Measurements from ENCODE around the gene MC3R.

The MC3R gene

DNA sequence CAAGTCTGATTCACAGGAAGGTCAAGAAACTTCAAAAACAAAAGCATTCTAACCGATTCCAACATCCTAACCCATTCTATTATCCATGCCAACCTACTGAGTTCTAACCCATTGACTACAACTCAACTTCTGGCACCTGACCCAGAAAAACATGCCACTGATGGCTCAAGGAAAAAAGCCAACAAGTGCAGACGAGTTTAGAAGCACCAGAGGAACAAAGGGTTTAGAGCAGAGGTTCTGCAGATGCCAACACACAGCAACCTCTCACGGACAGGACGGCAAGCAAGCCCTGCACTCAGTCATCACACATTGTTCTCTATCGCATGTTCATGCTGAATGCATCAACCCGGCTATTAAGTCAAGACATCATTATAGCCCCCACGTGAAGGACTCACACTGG, 25.2 kb upstream of the MC3R start:
- Mint-ChIP-seq H3K9me3 (peaks cover 8% of the 10 kb centered on the region), H3K27me3 (peaks cover 6% of the 10 kb centered on the region), H3K4me3 (no peak overlapping the region), H3K36me3 (no peaks in the 10 kb centered on the region), H3K4me1 (no peaks in the 10 kb centered on the region), H3K27ac (no peak overlapping the region)
- DNase-seq (ENCODE audit: low spot score in 2 of 2) (no peak), ATAC-seq (ENCODE audit: low read depth) (no peak)

DNA sequence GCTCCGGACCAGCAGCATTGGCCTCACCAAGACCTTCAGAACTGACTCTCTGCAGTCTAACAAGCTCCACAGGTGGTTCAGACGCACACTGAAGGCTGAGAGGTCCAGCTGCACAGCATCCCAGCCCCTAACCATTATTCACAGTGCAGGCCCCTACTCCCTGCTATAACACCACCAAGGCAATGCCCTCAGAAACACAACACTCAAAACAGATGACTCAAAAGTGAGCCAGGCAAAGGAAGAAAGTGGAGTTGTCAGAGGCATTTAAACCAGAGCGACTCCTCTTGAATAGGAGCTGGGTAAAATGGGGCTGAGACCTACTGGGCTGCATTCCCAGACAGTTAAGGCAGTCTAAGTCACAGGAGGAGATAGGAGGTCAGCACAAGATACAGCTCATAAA, 20.5 kb upstream of the MC3R start:
- H3K36me3 Mint-ChIP-seq, result no peaks in the 10 kb centered on the region
- no peak overlapping the region for H3K27ac Mint-ChIP-seq
- peaks cover 2% of the 10 kb centered on the region for H3K9me3 Mint-ChIP-seq
- no peak overlapping the region for H3K4me3 Mint-ChIP-seq
- no peak for DNase-seq (ENCODE audit: low spot score in 2 of 2)
- no peaks in the 10 kb centered on the region for H3K4me1 Mint-ChIP-seq
- H3K27me3 Mint-ChIP-seq, result peaks cover 6% of the 10 kb centered on the region
- ATAC-seq (ENCODE audit: low read depth), result no peak

DNA sequence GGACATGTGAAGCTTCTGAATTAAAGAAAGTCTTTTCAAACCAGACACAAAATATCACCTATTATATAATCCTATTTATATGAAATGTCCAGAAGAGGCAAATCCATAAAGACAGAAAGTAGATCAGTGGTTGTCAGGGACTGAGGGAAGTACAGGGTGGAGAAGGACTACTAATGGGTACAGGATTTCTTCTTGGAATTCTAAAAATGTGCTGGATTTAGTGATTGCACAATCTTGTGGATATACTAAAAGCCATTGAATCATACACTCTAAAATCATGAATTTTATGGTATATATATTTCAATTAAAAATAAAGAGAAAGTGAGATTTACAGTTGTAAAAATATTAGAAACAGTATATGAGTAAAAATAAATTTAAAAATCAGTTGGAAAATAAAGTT, 18.7 kb upstream of the MC3R start:
- Mint-ChIP-seq H3K9me3 (peaks cover 14% of the 10 kb centered on the region), H3K4me3 (no peak overlapping the region), H3K27ac (no peak overlapping the region), H3K27me3 (peaks cover 3% of the 10 kb centered on the region), H3K36me3 (no peaks in the 10 kb centered on the region), H3K4me1 (no peaks in the 10 kb centered on the region)
- ATAC-seq (ENCODE audit: low read depth) (no peak), DNase-seq (ENCODE audit: low spot score in 2 of 2) (no peak)

DNA sequence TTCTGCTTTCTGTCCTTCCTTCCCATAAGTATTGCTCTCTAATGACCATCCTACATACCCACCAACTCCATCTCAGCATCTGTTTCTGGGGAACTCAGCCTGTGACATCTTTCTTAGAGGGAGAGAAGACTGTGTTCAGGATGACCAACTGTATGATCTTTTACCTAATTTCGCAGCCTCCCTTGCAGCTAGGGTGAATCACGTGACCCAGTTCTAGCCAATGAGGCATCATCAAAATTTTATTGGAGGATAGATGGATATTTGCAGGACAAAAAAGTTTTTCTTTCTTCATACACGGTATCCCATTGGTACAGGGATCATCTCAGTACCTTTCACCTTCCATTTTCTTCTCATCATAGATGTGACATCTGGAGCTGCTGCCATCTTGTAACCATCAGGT, 14.4 kb upstream of the MC3R start:
- Mint-ChIP-seq H3K9me3 (peaks cover 24% of the 10 kb centered on the region), H3K36me3 (no peaks in the 10 kb centered on the region), H3K4me1 (no peaks in the 10 kb centered on the region), H3K4me3 (no peak overlapping the region), H3K27ac (no peak overlapping the region), H3K27me3 (peaks cover 2% of the 10 kb centered on the region)
- ATAC-seq (ENCODE audit: low read depth) (no peak), DNase-seq (ENCODE audit: low spot score in 2 of 2) (no peak)

DNA sequence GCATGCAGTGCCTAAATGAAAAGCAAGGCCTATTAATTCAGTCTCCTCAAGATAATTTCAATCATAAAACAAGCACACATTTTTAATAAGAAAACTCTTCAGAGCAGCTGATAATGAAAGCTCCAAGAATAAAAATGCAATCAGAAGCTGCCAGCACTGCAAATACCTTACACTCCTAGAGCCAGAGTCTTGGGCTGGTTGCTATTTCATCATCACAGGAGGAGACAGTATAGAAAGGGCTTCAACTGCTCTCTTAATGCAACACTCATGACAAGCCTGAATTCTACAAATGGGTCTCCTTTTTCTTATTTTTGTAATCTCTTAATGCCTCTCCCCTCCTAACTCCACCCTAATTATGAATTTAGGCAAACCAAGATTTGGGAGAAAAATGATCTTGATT, 11.2 kb upstream of the MC3R start:
- H3K36me3 Mint-ChIP-seq, result no peaks in the 10 kb centered on the region
- H3K27me3 Mint-ChIP-seq, result peaks cover 2% of the 10 kb centered on the region
- H3K4me1 Mint-ChIP-seq, result no peaks in the 10 kb centered on the region
- H3K27ac Mint-ChIP-seq, result no peak overlapping the region
- H3K9me3 Mint-ChIP-seq, result peaks cover 26% of the 10 kb centered on the region
- ATAC-seq (ENCODE audit: low read depth) (no peak), DNase-seq (ENCODE audit: low spot score in 2 of 2) (no peak)
- no peak overlapping the region for H3K4me3 Mint-ChIP-seq

DNA sequence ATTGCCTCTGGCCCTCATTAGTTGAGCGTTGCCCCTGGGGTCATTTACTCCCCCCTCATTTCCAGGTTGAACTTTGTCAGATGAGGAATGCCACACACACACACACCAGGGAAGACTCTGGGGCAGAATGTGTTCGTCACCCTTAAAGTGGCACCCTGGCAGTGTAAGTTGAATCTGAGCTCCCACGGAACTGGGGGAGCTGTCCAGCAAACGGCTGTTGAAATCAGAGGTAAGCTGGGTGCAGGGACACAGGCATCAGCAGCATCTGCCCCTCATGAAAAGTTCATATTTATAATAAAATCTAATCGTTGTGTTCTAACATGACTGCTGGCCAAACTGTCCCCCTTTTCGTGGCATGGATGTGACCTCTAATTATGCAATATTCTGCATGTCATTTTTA, 4.3 kb upstream of the MC3R start:
- Mint-ChIP-seq H3K27me3 (peaks cover 11% of the 10 kb centered on the region), H3K4me3 (no peak overlapping the region), H3K4me1 (no peaks in the 10 kb centered on the region), H3K27ac (no peak overlapping the region), H3K9me3 (peaks cover 3% of the 10 kb centered on the region), H3K36me3 (no peaks in the 10 kb centered on the region)
- DNase-seq (ENCODE audit: low spot score in 2 of 2), result no peak
- no peak for ATAC-seq (ENCODE audit: low read depth)

DNA sequence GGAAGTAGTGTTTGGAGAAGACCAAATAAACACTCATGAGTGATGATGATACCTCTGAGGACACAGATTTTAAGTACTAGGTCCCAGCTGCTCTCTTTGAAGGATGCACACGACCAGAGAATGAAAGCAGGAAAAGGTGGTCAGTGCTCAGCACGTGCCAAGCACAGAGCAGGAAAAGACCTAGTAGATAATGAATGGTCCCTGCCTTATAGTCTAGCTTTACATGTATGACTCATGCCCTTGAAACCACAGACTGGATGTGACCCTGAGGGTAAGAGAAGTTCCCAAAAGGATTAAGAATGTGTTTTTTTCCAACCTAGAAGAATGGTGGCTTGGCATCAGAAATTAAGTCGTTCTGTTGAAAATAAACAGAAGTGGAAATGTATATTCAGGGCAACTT, 2.8 kb upstream of the MC3R start:
- no peak for ATAC-seq (ENCODE audit: low read depth)
- no peaks in the 10 kb centered on the region for H3K36me3 Mint-ChIP-seq
- H3K4me3 Mint-ChIP-seq, result no peak overlapping the region
- DNase-seq (ENCODE audit: low spot score in 2 of 2), result no peak
- no peak overlapping the region for H3K27ac Mint-ChIP-seq
- peaks cover 1% of the 10 kb centered on the region for H3K9me3 Mint-ChIP-seq
- no peaks in the 10 kb centered on the region for H3K4me1 Mint-ChIP-seq
- peaks cover 15% of the 10 kb centered on the region for H3K27me3 Mint-ChIP-seq

DNA sequence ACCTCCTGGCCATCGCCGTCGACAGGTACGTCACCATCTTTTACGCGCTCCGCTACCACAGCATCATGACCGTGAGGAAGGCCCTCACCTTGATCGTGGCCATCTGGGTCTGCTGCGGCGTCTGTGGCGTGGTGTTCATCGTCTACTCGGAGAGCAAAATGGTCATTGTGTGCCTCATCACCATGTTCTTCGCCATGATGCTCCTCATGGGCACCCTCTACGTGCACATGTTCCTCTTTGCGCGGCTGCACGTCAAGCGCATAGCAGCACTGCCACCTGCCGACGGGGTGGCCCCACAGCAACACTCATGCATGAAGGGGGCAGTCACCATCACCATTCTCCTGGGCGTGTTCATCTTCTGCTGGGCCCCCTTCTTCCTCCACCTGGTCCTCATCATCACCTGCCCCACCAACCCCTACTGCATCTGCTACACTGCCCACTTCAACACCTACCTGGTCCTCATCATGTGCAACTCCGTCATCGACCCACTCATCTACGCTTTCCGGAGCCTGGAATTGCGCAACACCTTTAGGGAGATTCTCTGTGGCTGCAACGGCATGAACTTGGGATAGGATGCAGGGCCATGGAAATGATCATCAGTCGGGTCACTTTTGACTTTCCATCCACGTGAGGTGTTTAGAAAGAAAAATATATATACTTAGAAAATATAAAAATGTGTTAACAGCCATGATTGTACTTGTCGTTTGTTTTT, 868 bp downstream of the MC3R start:
- DNase-seq (ENCODE audit: low spot score in 2 of 2) (no peak), ATAC-seq (ENCODE audit: low read depth) (no peak)
- Mint-ChIP-seq H3K4me1 (no peaks in the 10 kb centered on the region), H3K4me3 (no peak overlapping the region), H3K36me3 (no peaks in the 10 kb centered on the region), H3K27ac (no peak overlapping the region), H3K9me3 (peaks cover 1% of the 10 kb centered on the region), H3K27me3 (peaks cover 18% of the 10 kb centered on the region)

DNA sequence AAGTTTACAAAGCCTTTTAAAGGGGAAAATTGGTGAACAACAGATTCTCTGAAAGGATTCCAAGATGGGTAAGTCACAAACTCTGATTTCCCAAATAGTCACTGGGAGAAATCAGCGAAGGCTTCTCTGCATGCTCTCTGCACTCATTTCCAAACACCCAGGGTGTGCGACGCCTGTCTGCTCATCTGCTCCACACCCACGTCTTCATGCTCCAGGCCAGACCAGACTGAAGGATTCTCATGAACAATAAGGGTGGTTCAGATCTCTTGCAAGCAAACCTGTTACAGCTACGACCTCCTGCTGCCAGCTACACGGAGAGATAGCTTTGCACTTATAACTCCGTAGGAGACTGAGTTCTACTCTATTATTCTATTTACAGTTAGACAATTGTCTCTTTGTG, 1.4 kb downstream of the MC3R start:
- no peak for ATAC-seq (ENCODE audit: low read depth)
- Mint-ChIP-seq H3K4me3 (no peak overlapping the region), H3K27ac (no peak overlapping the region), H3K36me3 (no peaks in the 10 kb centered on the region), H3K27me3 (peaks cover 18% of the 10 kb centered on the region), H3K4me1 (no peaks in the 10 kb centered on the region), H3K9me3 (peaks cover 1% of the 10 kb centered on the region)
- DNase-seq (ENCODE audit: low spot score in 2 of 2), result no peak

DNA sequence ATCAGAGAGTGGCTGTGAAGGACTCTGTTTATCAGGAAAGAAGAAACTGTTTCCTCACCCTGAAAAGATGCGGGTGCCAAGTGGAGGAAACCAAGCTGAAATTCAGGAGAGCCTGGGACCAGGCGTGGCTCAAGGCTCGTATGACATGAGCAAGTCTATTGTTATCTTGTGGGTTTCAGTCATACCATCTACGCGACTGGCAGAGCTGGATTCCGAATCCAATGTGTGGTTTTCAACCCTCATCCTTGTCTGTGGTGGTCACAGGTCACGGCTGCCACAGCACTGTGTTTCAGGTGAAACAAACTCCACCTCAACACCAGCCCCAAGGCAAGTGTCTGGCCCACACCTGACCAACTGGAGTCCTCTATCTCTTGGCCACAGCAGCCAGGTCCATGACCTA, 9.1 kb downstream of the MC3R start:
- Mint-ChIP-seq H3K27me3 (peaks cover 3% of the 10 kb centered on the region), H3K27ac (no peak overlapping the region), H3K36me3 (no peaks in the 10 kb centered on the region), H3K9me3 (no peaks in the 10 kb centered on the region), H3K4me3 (no peak overlapping the region), H3K4me1 (no peaks in the 10 kb centered on the region)
- ATAC-seq (ENCODE audit: low read depth) (no peak), DNase-seq (ENCODE audit: low spot score in 2 of 2) (no peak)

DNA sequence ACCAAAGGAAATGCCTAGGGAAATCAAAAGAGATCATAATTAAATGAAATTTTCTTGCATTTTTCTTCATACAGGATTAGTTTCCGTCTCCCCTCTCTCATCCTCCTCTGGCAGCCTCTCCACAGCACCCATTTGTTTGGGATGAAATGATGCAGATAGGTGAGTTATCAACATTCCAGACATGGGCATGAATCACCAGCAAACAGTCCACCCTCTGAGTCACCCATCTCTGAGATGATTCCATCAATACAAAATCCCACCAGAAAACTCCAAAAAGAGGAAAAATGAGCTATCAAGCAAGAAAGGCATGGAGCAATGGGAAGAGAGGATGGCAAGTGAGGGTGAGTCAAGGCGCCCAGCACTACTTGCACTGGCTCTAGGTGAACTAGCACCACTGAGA, 11.4 kb downstream of the MC3R start:
- no peak for ATAC-seq (ENCODE audit: low read depth)
- H3K4me3 Mint-ChIP-seq, result no peak overlapping the region
- no peaks in the 10 kb centered on the region for H3K9me3 Mint-ChIP-seq
- DNase-seq (ENCODE audit: low spot score in 2 of 2), result no peak
- no peaks in the 10 kb centered on the region for H3K27me3 Mint-ChIP-seq
- H3K4me1 Mint-ChIP-seq, result no peaks in the 10 kb centered on the region
- H3K36me3 Mint-ChIP-seq, result no peaks in the 10 kb centered on the region
- no peak overlapping the region for H3K27ac Mint-ChIP-seq

DNA sequence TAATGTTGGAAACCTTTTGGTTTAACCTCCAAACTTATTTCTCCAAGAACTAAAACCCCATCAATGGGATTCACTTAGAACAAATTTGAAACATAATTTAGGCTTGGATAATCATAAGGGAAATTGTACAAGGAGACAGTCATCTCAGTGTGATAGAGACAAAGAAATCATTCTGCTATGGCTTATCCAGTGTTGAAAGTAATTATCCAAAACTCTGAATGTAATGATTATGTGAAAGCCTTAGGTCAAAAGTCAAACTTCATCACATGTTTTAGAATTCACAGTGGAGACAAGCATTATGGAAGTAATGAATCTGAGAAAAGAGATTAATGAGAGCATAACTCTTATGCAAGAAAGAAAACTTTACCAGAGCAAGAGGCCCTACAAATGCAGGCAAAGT, 20.0 kb downstream of the MC3R start:
- Mint-ChIP-seq H3K9me3 (no peaks in the 10 kb centered on the region), H3K36me3 (no peaks in the 10 kb centered on the region), H3K4me1 (no peaks in the 10 kb centered on the region), H3K27me3 (peaks cover 1% of the 10 kb centered on the region), H3K4me3 (no peak overlapping the region), H3K27ac (no peak overlapping the region)
- ATAC-seq (ENCODE audit: low read depth) (no peak), DNase-seq (ENCODE audit: low spot score in 2 of 2) (no peak)

DNA sequence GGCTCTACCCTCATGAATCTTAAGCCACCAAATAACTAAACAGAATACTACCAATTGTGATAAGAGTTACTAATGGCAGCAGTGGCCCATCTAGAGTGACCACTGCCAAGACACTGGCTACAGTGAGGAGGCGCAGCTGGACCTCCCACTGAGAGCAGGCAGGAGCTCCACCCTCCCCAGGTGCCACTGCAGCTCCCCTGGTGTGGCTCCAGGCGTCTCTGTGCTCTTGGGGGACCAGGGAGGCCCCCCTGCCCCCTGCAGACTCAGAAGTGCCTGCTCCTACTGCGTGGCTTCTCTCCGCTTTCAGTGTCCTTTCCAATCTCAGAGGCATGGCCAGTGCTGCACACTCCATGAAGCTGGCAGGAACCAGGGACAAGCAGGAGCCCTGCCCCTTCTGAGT, 23.4 kb downstream of the MC3R start:
- Mint-ChIP-seq H3K4me3 (no peak overlapping the region), H3K9me3 (no peaks in the 10 kb centered on the region), H3K27ac (no peak overlapping the region), H3K36me3 (no peaks in the 10 kb centered on the region), H3K27me3 (peaks cover 1% of the 10 kb centered on the region), H3K4me1 (no peaks in the 10 kb centered on the region)
- ATAC-seq (ENCODE audit: low read depth), result no peak
- no peak for DNase-seq (ENCODE audit: low spot score in 2 of 2)

DNA sequence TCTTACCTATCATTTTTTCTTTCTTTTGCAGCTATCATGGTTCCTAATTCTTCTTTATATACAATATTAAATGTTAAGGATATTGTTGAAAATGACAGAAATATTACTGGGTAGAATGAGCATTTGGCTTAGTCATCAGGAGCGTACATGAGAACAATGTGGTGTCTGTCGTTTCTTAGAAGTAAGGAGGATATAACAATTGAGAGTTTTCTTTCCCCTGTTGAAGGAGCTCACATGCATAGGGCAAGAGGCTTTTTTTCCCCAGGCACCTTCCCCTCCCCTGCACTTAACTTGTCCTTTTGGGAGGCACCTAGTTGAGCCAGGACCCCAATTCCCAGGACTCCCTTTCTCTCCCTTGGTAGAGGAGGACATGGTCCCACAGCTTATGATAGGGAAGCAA, 25.0 kb downstream of the MC3R start:
- H3K36me3 Mint-ChIP-seq, result no peaks in the 10 kb centered on the region
- H3K4me3 Mint-ChIP-seq, result no peak overlapping the region
- peaks cover 4% of the 10 kb centered on the region for H3K9me3 Mint-ChIP-seq
- no peaks in the 10 kb centered on the region for H3K4me1 Mint-ChIP-seq
- no peak overlapping the region for H3K27ac Mint-ChIP-seq
- H3K27me3 Mint-ChIP-seq, result peaks cover 1% of the 10 kb centered on the region
- ATAC-seq (ENCODE audit: low read depth) (no peak), DNase-seq (ENCODE audit: low spot score in 2 of 2) (no peak)

DNA sequence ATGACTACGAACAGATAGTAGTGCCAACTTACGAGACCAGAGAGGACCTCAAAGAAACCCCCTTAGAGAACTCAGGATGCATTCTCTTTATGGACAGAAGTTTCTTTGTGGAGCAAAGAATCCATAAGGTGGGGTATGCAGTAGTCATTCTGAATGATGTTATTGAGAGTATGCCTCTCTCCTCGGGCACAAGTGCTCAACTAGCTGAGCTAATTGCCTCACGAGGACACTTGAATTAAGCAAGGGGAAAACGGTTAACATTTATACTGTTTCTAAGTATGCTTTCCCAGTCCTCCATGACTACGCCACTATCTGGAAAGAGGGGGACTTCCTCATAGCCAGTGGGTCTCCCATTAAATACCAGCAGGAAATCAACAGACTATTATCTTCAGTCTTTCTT, 25.6 kb downstream of the MC3R start:
- ATAC-seq (ENCODE audit: low read depth) (no peak), DNase-seq (ENCODE audit: low spot score in 2 of 2) (no peak)
- Mint-ChIP-seq H3K27me3 (peaks cover 1% of the 10 kb centered on the region), H3K36me3 (no peaks in the 10 kb centered on the region), H3K9me3 (peaks cover 4% of the 10 kb centered on the region), H3K27ac (no peak overlapping the region), H3K4me3 (no peak overlapping the region), H3K4me1 (no peaks in the 10 kb centered on the region)
